ENCODE data around the gene CHRNB2.

The CHRNB2 gene

DNA sequence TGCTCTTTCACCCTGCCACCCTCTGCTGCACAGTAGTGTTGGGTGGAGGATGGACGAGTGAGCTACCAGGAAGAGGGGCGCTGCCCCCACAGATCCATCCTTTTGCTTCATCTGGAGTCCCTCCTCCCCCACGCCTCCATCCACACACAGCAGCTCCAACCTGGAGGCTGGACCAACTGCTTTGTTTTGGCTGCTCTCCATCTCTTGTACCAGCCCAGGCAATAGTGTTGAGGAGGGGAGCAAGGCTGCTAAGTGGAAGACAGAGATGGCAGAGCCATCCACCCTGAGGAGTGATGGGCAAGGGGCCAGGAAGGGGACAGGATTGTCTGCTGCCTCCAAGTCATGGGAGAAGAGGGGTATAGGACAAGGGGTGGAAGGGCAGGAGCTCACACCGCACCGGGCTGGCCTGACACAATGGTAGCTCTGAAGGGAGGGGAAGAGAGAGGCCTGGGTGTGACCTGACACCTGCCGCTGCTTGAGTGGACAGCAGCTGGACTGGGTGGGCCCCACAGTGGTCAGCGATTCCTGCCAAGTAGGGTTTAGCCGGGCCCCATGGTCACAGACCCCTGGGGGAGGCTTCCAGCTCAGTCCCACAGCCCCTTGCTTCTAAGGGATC is 8.5 kb downstream of the CHRNB2 start:
- H2AK5ac ChIP-seq (ENCODE audit: low read length, severe bottlenecking), result no peak overlapping the region
- H3K9ac ChIP-seq (ENCODE audit: low read length), result no peak overlapping the region
- no peaks in the 10 kb centered on the region for H3K9me3 ChIP-seq (ENCODE audit: control insufficient read depth, low read length)
- no peak overlapping the region for H2BK120ac ChIP-seq (ENCODE audit: low read depth, low read length)
- H3K18ac ChIP-seq (ENCODE audit: low read depth in 1 of 2, low read length in 2 of 2), result no peak overlapping the region
- DNase-seq, result no peak
- no peaks in the 10 kb centered on the region for H3K4me1 ChIP-seq (ENCODE audit: control insufficient read depth, insufficient read depth, low read depth, low read length)
- no peak overlapping the region for H2AFZ ChIP-seq (ENCODE audit: low read depth, low read length)
- no peak overlapping the region for H2BK12ac ChIP-seq (ENCODE audit: low read length in 2 of 2)
- no peak overlapping the region for H4K91ac ChIP-seq (ENCODE audit: low read length)
- H3K4ac ChIP-seq (ENCODE audit: low read depth in 1 of 2, low read length in 2 of 2), result no peak overlapping the region
- H3K27ac ChIP-seq (ENCODE audit: low read length, poor library complexity, severe bottlenecking), result no peak overlapping the region
- H3K23ac ChIP-seq (ENCODE audit: low read length in 2 of 2), result no peak overlapping the region
- no peak overlapping the region for H4K8ac ChIP-seq (ENCODE audit: low read length)
- H2BK5ac ChIP-seq (ENCODE audit: low read depth, low read length, poor library complexity, severe bottlenecking), result no peak overlapping the region
- no peak overlapping the region for H3K4me2 ChIP-seq (ENCODE audit: low read length, poor library complexity, severe bottlenecking)
- peaks cover 36 to 45% of the 10 kb centered on the region in 2 experiments for H3K36me3 ChIP-seq (ENCODE audit: control insufficient read depth in 1 of 2, insufficient read depth in 2 of 2, low read depth in 1 of 2, low read length in 2 of 2)
- H3K14ac ChIP-seq (ENCODE audit: low read length in 2 of 2), result no peak overlapping the region
- H3K27me3 ChIP-seq (ENCODE audit: control insufficient read depth in 1 of 2, insufficient read depth in 1 of 2, low read length in 2 of 2), result peaks cover 5 to 14% of the 10 kb centered on the region in 2 experiments
- no peak overlapping the region for H2BK15ac ChIP-seq (ENCODE audit: low read depth, poor library complexity, severe bottlenecking)
- H3K79me1 ChIP-seq (replicated peaks; ENCODE audit: low read length, poor library complexity, severe bottlenecking), result no peaks in the 10 kb centered on the region
- WGBS, result 96% methylated on average over 7 of the region's 8 CpGs
- H3K4me3 ChIP-seq (ENCODE audit: insufficient read depth in 1 of 2, low read depth in 1 of 2, low read length in 2 of 2), result no peak overlapping the region

DNA sequence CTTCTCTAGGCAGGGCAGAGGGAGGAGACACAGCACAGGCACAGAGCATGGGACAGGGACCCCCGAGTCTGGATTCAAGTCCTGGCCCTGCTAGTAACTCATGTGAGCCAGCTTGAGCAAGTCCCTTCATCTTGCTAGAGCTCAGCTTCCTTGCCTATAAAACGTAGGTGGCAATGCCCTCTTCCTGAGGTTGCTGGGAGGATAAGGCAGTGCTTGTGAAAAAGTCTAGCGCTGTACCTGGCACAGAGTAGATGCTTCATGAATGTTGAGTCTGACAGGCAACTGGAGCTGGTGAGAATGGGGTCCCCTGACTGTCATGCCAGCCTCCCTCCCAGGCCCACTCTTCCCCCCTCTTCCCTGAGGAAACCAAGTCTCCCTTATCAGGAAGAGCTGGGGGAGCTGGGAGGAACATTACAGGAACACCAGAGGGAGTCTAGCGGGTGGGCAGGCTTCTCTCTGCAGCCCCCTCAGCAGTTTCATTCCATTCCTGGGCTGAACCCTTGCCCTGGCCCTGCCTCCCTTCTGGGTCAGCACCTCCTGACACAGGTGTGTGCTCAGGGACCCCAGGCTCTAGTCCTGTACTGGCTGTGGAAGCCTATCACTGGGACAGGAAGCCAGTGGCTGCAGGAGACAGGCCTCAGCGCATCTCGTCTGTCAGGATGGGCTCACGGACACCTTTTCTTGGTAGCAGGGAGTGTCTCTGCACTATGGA is 9.9 kb downstream of the CHRNB2 start:
- no peak overlapping the region for H4K91ac ChIP-seq (ENCODE audit: low read length)

DNA sequence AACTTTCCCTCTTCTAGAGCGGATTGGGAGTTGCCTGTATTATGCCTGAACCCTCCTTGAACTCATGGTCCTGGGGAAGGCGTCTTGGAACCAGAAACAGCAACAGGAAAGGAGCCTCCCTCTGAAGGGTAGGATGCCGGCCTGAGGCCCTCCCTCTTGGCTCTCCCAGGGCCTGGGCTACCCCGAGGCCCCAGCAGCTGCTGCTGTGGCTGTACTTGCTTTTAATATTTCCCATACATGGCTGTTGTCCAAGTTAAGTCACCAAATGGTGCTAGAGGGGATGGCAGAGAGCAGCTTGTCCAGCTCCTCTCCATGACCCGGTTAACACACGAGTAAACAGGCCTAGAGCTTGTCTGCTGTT is 10.5 kb downstream of the CHRNB2 start:
- H3K4me1 ChIP-seq (ENCODE audit: control insufficient read depth, insufficient read depth, low read depth, low read length), result peaks cover 2% of the 10 kb centered on the region
- H3K4ac ChIP-seq (ENCODE audit: low read depth in 1 of 2, low read length in 2 of 2), result no peak overlapping the region
- 95% methylated on average over 6 of the region's 6 CpGs for WGBS
- no peak overlapping the region for H3K18ac ChIP-seq (ENCODE audit: low read depth in 1 of 2, low read length in 2 of 2)
- no peak overlapping the region for H3K4me3 ChIP-seq (ENCODE audit: insufficient read depth in 1 of 2, low read depth in 1 of 2, low read length in 2 of 2)
- peaks cover 55 to 60% of the 10 kb centered on the region in 2 experiments for H3K36me3 ChIP-seq (ENCODE audit: control insufficient read depth in 1 of 2, insufficient read depth in 2 of 2, low read depth in 1 of 2, low read length in 2 of 2)
- no peak overlapping the region for H4K91ac ChIP-seq (ENCODE audit: low read length)
- no peak overlapping the region for H3K23ac ChIP-seq (ENCODE audit: low read length in 2 of 2)
- H2BK5ac ChIP-seq (ENCODE audit: low read depth, low read length, poor library complexity, severe bottlenecking), result no peak overlapping the region
- no peak overlapping the region for H3K14ac ChIP-seq (ENCODE audit: low read length in 2 of 2)
- H4K8ac ChIP-seq (ENCODE audit: low read length), result no peak overlapping the region
- H3K27me3 ChIP-seq (ENCODE audit: control insufficient read depth in 1 of 2, insufficient read depth in 1 of 2, low read length in 2 of 2), result peaks cover 1 to 4% of the 10 kb centered on the region in 2 experiments
- no peaks in the 10 kb centered on the region for H3K9me3 ChIP-seq (ENCODE audit: control insufficient read depth, low read length)
- H2AFZ ChIP-seq (ENCODE audit: low read depth, low read length), result no peak overlapping the region
- peaks cover 5% of the 10 kb centered on the region for H3K79me1 ChIP-seq (replicated peaks; ENCODE audit: low read length, poor library complexity, severe bottlenecking)
- no peak overlapping the region for H3K4me2 ChIP-seq (ENCODE audit: low read length, poor library complexity, severe bottlenecking)
- H3K27ac ChIP-seq (ENCODE audit: low read length, poor library complexity, severe bottlenecking), result no peak overlapping the region
- DNase-seq, result no peak
- H3K9ac ChIP-seq (ENCODE audit: low read length), result no peak overlapping the region
- no peak overlapping the region for H2AK5ac ChIP-seq (ENCODE audit: low read length, severe bottlenecking)
- H2BK15ac ChIP-seq (ENCODE audit: low read depth, poor library complexity, severe bottlenecking), result no peak overlapping the region
- no peak overlapping the region for H2BK12ac ChIP-seq (ENCODE audit: low read length in 2 of 2)
- no peak overlapping the region for H2BK120ac ChIP-seq (ENCODE audit: low read depth, low read length)

More for the DNA sequence above, 9.9 kb downstream of the CHRNB2 start:
- 89% methylated on average over 7 of the region's 7 CpGs for WGBS
- no peak overlapping the region for H2AFZ ChIP-seq (ENCODE audit: low read depth, low read length)
- H3K27ac ChIP-seq (ENCODE audit: low read length, poor library complexity, severe bottlenecking), result no peak overlapping the region
- no peak overlapping the region for H3K23ac ChIP-seq (ENCODE audit: low read length in 2 of 2)
- H4K8ac ChIP-seq (ENCODE audit: low read length), result no peak overlapping the region
- no peak overlapping the region for H3K18ac ChIP-seq (ENCODE audit: low read depth in 1 of 2, low read length in 2 of 2)
- no peak overlapping the region for H3K4ac ChIP-seq (ENCODE audit: low read depth in 1 of 2, low read length in 2 of 2)
- H2BK120ac ChIP-seq (ENCODE audit: low read depth, low read length), result no peak overlapping the region
- H3K36me3 ChIP-seq (ENCODE audit: control insufficient read depth in 1 of 2, insufficient read depth in 2 of 2, low read depth in 1 of 2, low read length in 2 of 2), result peaks cover 49 to 55% of the 10 kb centered on the region in 2 experiments
- H3K27me3 ChIP-seq (ENCODE audit: control insufficient read depth in 1 of 2, insufficient read depth in 1 of 2, low read length in 2 of 2), result peaks cover 5 to 9% of the 10 kb centered on the region in 2 experiments
- no peak for DNase-seq
- H3K14ac ChIP-seq (ENCODE audit: low read length in 2 of 2), result no peak overlapping the region
- H3K4me2 ChIP-seq (ENCODE audit: low read length, poor library complexity, severe bottlenecking), result no peak overlapping the region
- H3K9ac ChIP-seq (ENCODE audit: low read length), result no peak overlapping the region
- H3K4me1 ChIP-seq (ENCODE audit: control insufficient read depth, insufficient read depth, low read depth, low read length), result no peaks in the 10 kb centered on the region
- no peaks in the 10 kb centered on the region for H3K9me3 ChIP-seq (ENCODE audit: control insufficient read depth, low read length)
- H3K4me3 ChIP-seq (ENCODE audit: insufficient read depth in 1 of 2, low read depth in 1 of 2, low read length in 2 of 2), result no peak overlapping the region
- H2BK12ac ChIP-seq (ENCODE audit: low read length in 2 of 2), result no peak overlapping the region
- H2AK5ac ChIP-seq (ENCODE audit: low read length, severe bottlenecking), result no peak overlapping the region
- peaks cover 2% of the 10 kb centered on the region for H3K79me1 ChIP-seq (replicated peaks; ENCODE audit: low read length, poor library complexity, severe bottlenecking)
- no peak overlapping the region for H2BK15ac ChIP-seq (ENCODE audit: low read depth, poor library complexity, severe bottlenecking)
- no peak overlapping the region for H2BK5ac ChIP-seq (ENCODE audit: low read depth, low read length, poor library complexity, severe bottlenecking)

DNA sequence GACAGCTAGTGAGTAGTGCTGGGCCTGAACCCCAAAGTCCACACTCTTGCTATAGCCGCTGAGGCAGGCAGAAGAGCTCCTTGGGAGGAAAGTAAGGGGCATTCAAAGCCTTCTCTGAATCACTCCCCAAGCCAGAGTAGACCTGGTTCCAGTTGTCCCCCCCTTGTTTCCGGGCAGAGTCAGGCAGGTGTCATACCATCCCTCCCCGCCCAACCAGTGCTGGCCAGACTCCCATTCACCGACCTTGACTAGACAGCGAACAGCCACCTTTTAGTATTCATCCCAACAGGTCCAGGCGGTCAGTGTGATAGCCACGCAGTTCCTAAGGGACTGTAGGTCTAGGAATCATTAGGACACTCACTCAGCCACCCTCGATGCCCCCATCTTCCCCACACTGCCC is 11.8 kb downstream of the CHRNB2 start:
- H2AFZ ChIP-seq (ENCODE audit: low read depth, low read length), result no peak overlapping the region
- no peak overlapping the region for H2BK5ac ChIP-seq (ENCODE audit: low read depth, low read length, poor library complexity, severe bottlenecking)
- DNase-seq, result no peak
- H3K9ac ChIP-seq (ENCODE audit: low read length), result no peak overlapping the region
- no peak overlapping the region for H4K8ac ChIP-seq (ENCODE audit: low read length)
- H2BK12ac ChIP-seq (ENCODE audit: low read length in 2 of 2), result no peak overlapping the region
- no peak overlapping the region for H4K91ac ChIP-seq (ENCODE audit: low read length)
- no peak overlapping the region for H3K4ac ChIP-seq (ENCODE audit: low read depth in 1 of 2, low read length in 2 of 2)
- peaks cover 67 to 68% of the 10 kb centered on the region in 2 experiments for H3K36me3 ChIP-seq (ENCODE audit: control insufficient read depth in 1 of 2, insufficient read depth in 2 of 2, low read depth in 1 of 2, low read length in 2 of 2)
- no peaks in the 10 kb centered on the region for H3K27me3 ChIP-seq (ENCODE audit: control insufficient read depth in 1 of 2, insufficient read depth in 1 of 2, low read length in 2 of 2)
- H3K4me2 ChIP-seq (ENCODE audit: low read length, poor library complexity, severe bottlenecking), result no peak overlapping the region
- H3K27ac ChIP-seq (ENCODE audit: low read length, poor library complexity, severe bottlenecking), result no peak overlapping the region
- no peaks in the 10 kb centered on the region for H3K9me3 ChIP-seq (ENCODE audit: control insufficient read depth, low read length)
- peaks cover 4% of the 10 kb centered on the region for H3K4me1 ChIP-seq (ENCODE audit: control insufficient read depth, insufficient read depth, low read depth, low read length)
- H2BK15ac ChIP-seq (ENCODE audit: low read depth, poor library complexity, severe bottlenecking), result no peak overlapping the region
- 95% methylated on average over 7 of the region's 8 CpGs for WGBS
- H3K4me3 ChIP-seq (ENCODE audit: insufficient read depth in 1 of 2, low read depth in 1 of 2, low read length in 2 of 2), result no peak overlapping the region
- no peak overlapping the region for H3K14ac ChIP-seq (ENCODE audit: low read length in 2 of 2)
- peaks cover 5% of the 10 kb centered on the region for H3K79me1 ChIP-seq (replicated peaks; ENCODE audit: low read length, poor library complexity, severe bottlenecking)
- H3K18ac ChIP-seq (ENCODE audit: low read depth in 1 of 2, low read length in 2 of 2), result no peak overlapping the region
- H3K23ac ChIP-seq (ENCODE audit: low read length in 2 of 2), result no peak overlapping the region
- H2BK120ac ChIP-seq (ENCODE audit: low read depth, low read length), result no peak overlapping the region
- H2AK5ac ChIP-seq (ENCODE audit: low read length, severe bottlenecking), result no peak overlapping the region
